Transverse colon (tissue), 4 donors: ENCODE results near the gene LRRC73. TPM values are rescaled to one million over a fixed set of nuclear protein-coding genes. Genes with fewer than 3 reads are reported as not detected.

Source experiments
- DNase-seq: peaks from one replicate; pipeline ENCODE4 v3.0.0-alpha.2; 2019
- H3K27ac ChIP-seq, 4 donors: fragments of 200-600 bp; sonication (generic); 2 replicates each; pipeline ENCODE4 v1.5.1; 2016 to 2018; ENCODE audit warnings: inconsistent platforms in 4 of 4
- H3K27me3 ChIP-seq: fragments of 200-600 bp; sonication (generic); 2 replicates; pipeline ENCODE4 v1.5.1; 2017; ENCODE audit warnings: inconsistent platforms
- H3K36me3 ChIP-seq, 4 donors: fragments of 200-600 bp; sonication (generic); 2 replicates each; pipeline ENCODE4 v1.5.1; 2017 to 2019; ENCODE audit warnings: inconsistent platforms in 4 of 4
- H3K4me1 ChIP-seq, 4 donors: fragments of 200-600 bp; sonication (generic); 2 replicates each; pipeline ENCODE4 v1.5.1; 2017 to 2020; ENCODE audit warnings: inconsistent platforms in 4 of 4
- H3K4me3 ChIP-seq, 4 donors: fragments of 200-600 bp; sonication (generic); 1 replicate in 1 of 4; 2 replicates in 3 of 4; pipeline versions ENCODE4 v1.5.1 to v1.6.1; 2017 to 2019; ENCODE audit warnings: inconsistent platforms in 4 of 4
- H3K9me3 ChIP-seq, 2 donors: fragments of 200-600 bp; sonication (generic); 2 replicates each; pipeline ENCODE4 v1.5.1; 2017 to 2019; ENCODE audit warnings: inconsistent platforms in 2 of 2
- EP300 ChIP-seq: sonication (generic); formaldehyde crosslinking; IDR thresholded peaks from one replicate; pipeline ENCODE4 v1.6.1; 2017; ENCODE audit warnings: antibody characterized with exemption, low read depth
- POLR2A ChIP-seq: fragments of 450-650 bp; IDR thresholded peaks from one replicate; pipeline ENCODE4 v1.6.1; 2016; ENCODE audit warnings: antibody characterized with exemption, mild to moderate bottlenecking, moderate library complexity
- POLR2AphosphoS5 ChIP-seq, 3 donors: sonication (generic); formaldehyde crosslinking; IDR thresholded peaks; one replicate each; pipeline ENCODE4 v1.6.1; 2016; ENCODE audit warnings: antibody characterized with exemption in 3 of 3
- WGBS, 2 donors: methylation state at CpG; one replicate each; pipeline ENCODE4 v1.1.5; 2018; ENCODE audit warnings: low coverage in 1 of 2; 5-methylcytosine and 5-hydroxymethylcytosine counted together
- in situ Hi-C, 4 donors: fragments of 200-750 bp; cut with MboI; loops; one replicate each; pipeline versions ENCODE4 v1.15.0 to v1.15.1; 2017; ENCODE audit warnings: low sequenced_read_pairs in 3 of 4, low pct_ligation_motif_present in 1 of 4, low pct_unique_long_range_greater_than_20kb in 1 of 4
- intact Hi-C: fragments of 100-400 bp; cut with DNase I; formaldehyde crosslinking; loops from one replicate; pipeline ENCODE4 v1.15.1; 2023; ENCODE audit warnings: low total_unique reads
- total RNA-seq, 4 donors: library from RNA; depleted of rRNA; stranded (reverse); fragments of >200 nt; gene quantifications; one replicate each; pipeline ENCODE4 v1.1.0, GENCODE V29; 2016
- TF ChIP-seq, protein P1 (sequence below), 5 experiments: fragments of 200-600 bp in 3 of 5; fragments of 450-650 bp in 2 of 5; sonication (generic) in 3 of 5; IDR thresholded peaks; 1 replicate in 2 of 5; 2 replicates in 3 of 5; pipeline ENCODE4 v1.5.1; 2016 to 2017; ENCODE audit warnings: antibody characterized with exemption in 5 of 5, inconsistent platforms in 3 of 5, mild to moderate bottlenecking in 2 of 5, moderate library complexity in 1 of 5

The LRRC73 gene
- total RNA-seq, 4 donors from 2014 or later: 0.60 to 0.96 TPM; not detected in 2

DNA sequence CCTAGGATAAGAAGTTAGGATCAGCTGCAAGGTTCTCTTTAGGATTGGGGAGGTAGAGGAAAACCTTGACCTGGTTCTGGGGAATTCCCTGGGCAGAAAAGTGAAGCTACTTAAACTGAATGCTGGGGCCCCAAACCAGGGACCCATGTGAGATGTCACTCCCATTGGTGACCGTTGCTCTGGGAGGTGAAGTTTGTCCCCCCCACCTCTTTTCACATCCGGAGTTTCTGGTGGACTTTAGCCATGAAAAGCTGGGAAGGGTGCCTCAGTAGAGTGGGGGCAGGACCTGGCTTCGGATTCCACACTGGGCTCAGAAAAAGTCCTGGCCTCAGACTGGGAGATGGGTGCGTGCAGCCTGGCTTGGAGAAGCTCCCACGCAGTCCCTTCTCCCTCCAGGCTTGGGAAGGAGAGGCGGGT is 19.6 kb downstream of the LRRC73 start:
- intact Hi-C loops: no loop called here
- DNase-seq: no peak

DNA sequence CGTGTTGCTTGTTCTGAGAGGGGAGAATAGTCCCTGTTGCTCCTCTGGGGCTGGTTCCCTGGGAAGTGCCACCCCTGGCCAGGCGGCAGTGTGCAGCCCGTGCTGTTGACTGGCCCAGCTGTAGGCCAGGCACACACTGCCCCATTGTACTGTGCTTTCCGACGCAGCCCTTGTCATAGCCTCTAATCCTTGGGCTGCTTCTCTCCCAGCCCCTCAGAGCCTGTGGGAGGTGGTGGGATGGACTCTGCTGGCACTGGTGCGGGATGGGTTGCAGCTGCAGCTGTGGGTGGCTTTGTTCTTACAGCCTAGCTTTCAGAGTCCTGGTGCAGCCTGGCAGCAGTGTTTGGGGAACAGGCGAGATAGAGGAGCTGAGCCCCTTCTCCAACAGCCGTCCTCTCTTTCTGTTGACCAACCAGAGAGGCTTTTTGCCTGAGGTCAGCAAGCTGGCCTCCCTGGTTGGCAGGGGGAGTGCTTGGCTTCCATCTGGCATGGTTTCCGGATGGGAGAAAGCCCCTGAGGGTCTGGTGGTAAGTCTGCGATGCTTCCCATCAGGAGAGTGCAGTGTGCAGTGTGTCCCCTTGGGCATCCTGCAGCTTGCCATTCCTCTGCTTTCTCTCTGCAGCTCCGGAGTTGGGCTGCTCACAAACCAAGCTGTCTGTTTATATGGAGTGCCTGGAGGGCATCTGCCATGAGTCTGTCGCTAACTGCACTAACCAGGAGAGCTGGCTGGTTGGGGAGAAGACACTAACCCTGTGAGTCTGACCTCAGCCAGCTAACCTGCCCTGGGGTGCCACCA is 20.7 kb downstream of the LRRC73 start:
- DNase-seq: no peak
- peaks cover 8 to 21% (median 12%) of the 10 kb centered on the region in 4 donors for H3K4me1 ChIP-seq
- no peak overlapping the region for H3K27ac ChIP-seq
- intact Hi-C loops (no loop called here), in situ Hi-C loops (no loop called here)
- no peaks in the 10 kb centered on the region for H3K9me3 ChIP-seq
- no peaks in the 10 kb centered on the region for H3K36me3 ChIP-seq
- H3K27me3 ChIP-seq: no peaks in the 10 kb centered on the region
- H3K4me3 ChIP-seq: no peak overlapping the region
- TF ChIP-seq POLR2AphosphoS5 (IDR thresholded peaks at IDR 0.05): no peak
- TF ChIP-seq POLR2A: no peak
- TF ChIP-seq, protein P1, sequence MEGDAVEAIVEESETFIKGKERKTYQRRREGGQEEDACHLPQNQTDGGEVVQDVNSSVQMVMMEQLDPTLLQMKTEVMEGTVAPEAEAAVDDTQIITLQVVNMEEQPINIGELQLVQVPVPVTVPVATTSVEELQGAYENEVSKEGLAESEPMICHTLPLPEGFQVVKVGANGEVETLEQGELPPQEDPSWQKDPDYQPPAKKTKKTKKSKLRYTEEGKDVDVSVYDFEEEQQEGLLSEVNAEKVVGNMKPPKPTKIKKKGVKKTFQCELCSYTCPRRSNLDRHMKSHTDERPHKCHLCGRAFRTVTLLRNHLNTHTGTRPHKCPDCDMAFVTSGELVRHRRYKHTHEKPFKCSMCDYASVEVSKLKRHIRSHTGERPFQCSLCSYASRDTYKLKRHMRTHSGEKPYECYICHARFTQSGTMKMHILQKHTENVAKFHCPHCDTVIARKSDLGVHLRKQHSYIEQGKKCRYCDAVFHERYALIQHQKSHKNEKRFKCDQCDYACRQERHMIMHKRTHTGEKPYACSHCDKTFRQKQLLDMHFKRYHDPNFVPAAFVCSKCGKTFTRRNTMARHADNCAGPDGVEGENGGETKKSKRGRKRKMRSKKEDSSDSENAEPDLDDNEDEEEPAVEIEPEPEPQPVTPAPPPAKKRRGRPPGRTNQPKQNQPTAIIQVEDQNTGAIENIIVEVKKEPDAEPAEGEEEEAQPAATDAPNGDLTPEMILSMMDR (IDR thresholded peaks at IDR 0.05): no peak
- no peak for TF ChIP-seq EP300
- 81% methylated on average over 9 of the region's 12 CpGs; no CpG with 5 or more reads in 1 of the 2 donors for WGBS, 2 donors

More for the DNA sequence above, 19.6 kb downstream of the LRRC73 start:
- in situ Hi-C loops: no loop called here
- H3K27ac ChIP-seq: no peak overlapping the region
- no peaks in the 10 kb centered on the region for H3K27me3 ChIP-seq
- H3K36me3 ChIP-seq: no peaks in the 10 kb centered on the region
- no peak overlapping the region for H3K4me3 ChIP-seq
- 82 to 100% methylated on average over 1 to 6 of the region's 6 CpGs for WGBS, 2 donors
- TF ChIP-seq EP300 (no peak), POLR2A (no peak), POLR2AphosphoS5 (IDR thresholded peaks at IDR 0.05) (no peak)
- TF ChIP-seq, protein P1 (IDR thresholded peaks at IDR 0.05): no peak
- H3K9me3 ChIP-seq: no peaks in the 10 kb centered on the region
- peaks cover 8 to 28% (median 14%) of the 10 kb centered on the region in 4 donors for H3K4me1 ChIP-seq

DNA sequence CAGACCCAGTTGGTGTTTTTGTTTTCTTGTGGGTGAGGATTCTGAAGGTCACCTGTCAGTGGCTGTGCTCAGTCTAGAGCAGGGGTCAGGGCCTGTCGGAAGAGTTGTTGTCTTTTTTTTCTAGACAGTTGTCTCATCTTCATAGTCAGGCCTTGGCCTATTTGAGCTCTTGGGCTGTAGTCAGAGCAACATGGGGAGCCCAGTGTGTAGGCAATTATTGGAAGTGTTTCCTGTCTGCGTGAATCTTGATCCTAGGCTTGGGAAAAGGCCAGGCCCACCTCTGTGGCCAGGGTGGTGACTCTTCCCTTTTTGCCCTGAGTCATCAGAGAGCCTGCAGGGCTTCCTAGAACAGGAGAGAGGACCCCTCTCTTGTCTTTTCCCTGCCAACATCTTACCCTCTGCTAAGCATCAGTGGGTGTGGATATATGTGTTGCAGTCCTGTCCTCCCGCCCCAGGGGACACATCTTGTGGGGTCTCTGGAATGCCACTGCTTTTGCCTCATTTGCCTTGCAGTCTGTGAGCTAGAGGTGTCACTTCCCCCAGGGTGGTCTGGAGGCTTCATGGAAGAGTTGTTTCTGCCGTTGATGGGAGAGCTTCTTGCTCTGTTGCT is 21.4 kb downstream of the LRRC73 start:
- peaks cover 8 to 21% (median 12%) of the 10 kb centered on the region in 4 donors for H3K4me1 ChIP-seq
- WGBS, 2 donors: 72 to 86% methylated on average over 1 to 4 of the region's 4 CpGs
- intact Hi-C loops (no loop called here), in situ Hi-C loops (no loop called here)
- H3K9me3 ChIP-seq: no peaks in the 10 kb centered on the region
- no peak overlapping the region for H3K27ac ChIP-seq
- TF ChIP-seq, protein P1 (IDR thresholded peaks at IDR 0.05): no peak
- TF ChIP-seq POLR2AphosphoS5 (IDR thresholded peaks at IDR 0.05) (no peak), POLR2A (no peak), EP300 (no peak)
- no peaks in the 10 kb centered on the region for H3K27me3 ChIP-seq
- no peak for DNase-seq
- no peak overlapping the region for H3K4me3 ChIP-seq
- no peaks in the 10 kb centered on the region for H3K36me3 ChIP-seq

DNA sequence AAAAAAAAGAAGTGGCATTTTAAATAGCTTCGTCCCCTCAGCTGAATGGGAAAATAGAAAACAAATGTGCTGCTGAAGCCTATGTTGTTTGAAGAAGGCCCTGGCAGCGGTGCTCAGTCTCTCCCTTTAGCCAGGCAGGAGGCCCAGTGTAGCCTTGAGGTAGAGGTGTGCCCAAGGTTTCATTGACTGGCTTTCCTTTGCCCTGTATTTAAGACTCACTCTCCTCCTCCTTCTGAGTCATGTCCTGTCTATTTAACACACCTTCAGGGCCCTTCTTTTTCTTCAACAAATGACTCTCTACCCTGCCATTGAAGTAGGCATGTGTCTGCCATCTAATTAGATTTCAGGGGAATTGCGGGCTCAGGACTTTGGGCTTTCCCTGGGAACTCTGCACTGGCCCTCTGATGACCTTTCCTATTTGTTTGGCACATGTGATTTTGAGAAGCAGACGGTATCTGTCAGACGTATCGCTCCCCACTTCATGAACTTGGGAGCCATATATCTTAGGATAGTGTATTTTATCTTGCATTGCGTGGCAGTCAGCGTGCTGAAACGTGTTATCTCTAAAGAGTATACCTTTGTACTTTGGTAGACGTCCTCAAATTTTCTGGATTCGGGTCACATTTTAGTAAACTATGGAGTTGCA is 28.4 kb downstream of the LRRC73 start:
- intact Hi-C loops: no loop called here
- no peaks in the 10 kb centered on the region for H3K27me3 ChIP-seq
- H3K4me3 ChIP-seq: no peak overlapping the region
- in situ Hi-C loops: no loop called here
- 89 to 93% methylated on average over 9 to 11 of the region's 11 CpGs for WGBS, 2 donors
- H3K27ac ChIP-seq: no peak overlapping the region
- peaks cover 7 to 22% (median 12%) of the 10 kb centered on the region in 4 donors for H3K4me1 ChIP-seq
- no peaks in the 10 kb centered on the region for H3K36me3 ChIP-seq
- DNase-seq: no peak
- TF ChIP-seq POLR2AphosphoS5 (IDR thresholded peaks at IDR 0.05): no peak
- TF ChIP-seq EP300: no peak
- TF ChIP-seq, protein P1 (IDR thresholded peaks at IDR 0.05): no peak
- TF ChIP-seq POLR2A: no peak
- no peaks in the 10 kb centered on the region for H3K9me3 ChIP-seq
